ENCODE measurements around the gene CCR5.

DNA sequence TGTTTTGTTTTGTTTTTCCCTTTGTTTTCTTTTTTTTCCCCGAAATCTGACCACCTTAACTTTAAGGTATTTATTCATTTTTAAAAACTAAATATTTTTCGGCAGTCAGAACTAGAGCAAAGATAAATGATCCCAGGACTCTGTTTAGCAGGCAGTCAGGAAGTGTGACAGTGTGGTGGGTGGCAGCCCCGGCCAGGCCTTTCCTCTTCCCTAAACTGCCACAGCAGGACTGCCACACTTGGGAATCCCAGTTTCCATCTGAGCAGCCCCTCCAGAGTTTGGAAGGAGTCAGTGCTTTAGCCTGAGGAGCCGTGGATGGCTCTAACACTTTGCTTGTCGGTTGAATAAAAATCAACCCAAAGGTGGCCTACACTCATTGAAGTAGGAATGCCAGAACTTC lies 43.2 kb downstream of the CCR5 start:
- TF ChIP-seq CTCF (IDR thresholded peaks at IDR 0.05) (no peak), POLR2A (IDR thresholded peaks at IDR 0.05) (no peak)

All from breast epithelium (tissue), 3 donors.